NCI-H146 treated with DMSO at 0.1 percent for 48 hours (cell line): Measurements from ENCODE around the gene FADS2.

ENCODE experiments used
- DNase-seq: peaks from one replicate; lab custom pipeline; 2025; ENCODE audit not compliant: unreplicated experiment; lab: John Stamatoyannopoulos, UW

The FADS2 gene

DNA sequence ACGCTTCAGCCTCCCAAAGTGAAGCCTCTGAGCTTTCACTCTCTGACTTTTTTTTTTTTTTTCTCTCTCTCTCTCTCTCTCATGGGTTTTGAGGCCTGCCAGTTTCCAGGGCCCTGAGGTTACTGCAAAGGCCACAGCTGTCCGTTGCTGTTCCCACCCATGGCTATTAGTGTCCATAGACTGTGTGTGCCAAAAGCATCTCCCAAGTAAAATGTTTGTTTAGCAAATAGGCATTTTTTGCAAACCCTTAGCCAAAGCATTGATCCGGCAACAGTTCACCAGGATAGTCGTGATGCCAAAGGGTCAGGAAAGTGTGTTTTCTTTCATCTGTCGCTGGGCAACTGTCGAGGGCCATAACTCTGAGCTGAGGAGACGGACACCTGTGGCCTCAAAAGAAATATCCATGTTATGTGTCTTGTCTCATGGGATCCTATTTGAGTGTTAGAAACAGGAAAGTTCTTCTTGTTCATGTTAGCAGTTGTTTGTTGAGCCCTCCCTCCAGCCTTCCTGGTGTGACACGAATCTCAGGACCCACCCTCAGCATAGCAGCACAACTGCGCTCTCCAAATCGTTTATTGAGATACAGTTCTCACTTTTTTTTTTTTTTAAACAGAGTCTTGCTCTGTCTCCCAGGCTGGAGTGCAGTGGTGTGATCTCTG, 18.4 kb downstream of the FADS2 start:
- DNase-seq = no peak

DNA sequence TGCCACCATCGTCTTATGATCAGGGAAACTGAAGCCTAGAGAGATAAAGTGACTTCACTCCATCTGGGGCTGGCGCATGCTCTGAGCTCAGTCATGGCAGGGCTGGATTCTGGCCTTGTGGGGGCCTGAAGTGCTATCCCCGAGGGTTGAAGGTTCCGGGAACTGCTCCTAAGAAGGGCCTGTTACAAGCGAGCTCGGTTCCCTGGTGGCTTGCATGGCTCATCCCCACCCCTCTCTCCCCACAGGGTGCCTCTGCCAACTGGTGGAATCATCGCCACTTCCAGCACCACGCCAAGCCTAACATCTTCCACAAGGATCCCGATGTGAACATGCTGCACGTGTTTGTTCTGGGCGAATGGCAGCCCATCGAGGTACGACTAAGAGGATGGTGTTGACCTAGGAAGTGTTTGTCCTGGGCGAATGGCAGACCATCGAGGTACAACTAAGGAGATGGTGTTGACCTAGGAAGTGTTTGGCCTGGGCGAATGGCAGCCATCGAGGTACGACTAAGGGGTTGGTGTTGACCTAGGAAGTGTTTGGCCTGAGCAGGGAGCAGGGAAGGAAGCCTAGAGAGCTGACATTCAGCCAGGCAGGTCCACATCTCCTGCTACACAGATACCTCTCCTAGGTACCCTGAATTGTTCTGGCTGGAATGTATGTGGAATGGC, 19.9 kb downstream of the FADS2 start:
- no peak for DNase-seq

DNA sequence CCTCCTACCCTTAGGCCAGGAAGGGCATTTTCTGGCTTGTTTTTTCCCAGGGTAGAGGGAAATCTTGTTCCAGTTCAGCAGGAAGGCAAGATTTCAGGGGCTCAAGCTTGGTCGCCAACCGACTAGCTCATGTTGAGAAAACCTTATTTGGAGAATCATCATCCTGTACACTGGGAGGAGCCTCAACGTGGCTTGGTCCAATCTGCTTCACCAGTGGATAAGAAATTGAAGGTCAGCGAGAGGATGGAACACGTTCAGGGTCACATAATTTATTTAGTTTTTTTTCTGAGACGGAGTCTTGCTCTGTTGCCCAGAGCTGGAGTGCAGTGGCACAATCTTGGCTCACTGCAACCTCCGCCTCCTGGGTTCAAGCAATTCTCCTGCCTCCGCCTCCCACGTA, 20.5 kb downstream of the FADS2 start:
- no peak for DNase-seq

DNA sequence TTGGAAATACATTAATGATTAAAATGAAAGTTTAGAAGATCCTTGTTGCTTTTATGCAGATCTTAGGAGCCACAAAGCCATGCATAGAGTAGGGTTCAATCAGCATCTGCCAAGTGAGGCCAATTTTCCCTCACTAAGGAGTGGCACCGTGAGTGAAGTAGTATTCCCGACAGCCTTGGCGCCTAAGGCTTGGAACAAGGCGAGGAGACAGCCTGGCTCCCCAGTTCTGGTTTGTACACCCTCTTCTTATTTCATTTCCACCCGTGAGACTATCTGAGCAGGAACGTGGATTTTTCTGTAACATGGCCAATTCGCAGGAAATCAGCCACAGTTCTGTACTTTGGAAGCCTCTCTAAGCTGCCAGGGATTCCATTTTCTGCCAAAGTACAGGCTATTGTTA, 22.6 kb downstream of the FADS2 start:
- no peak for DNase-seq

DNA sequence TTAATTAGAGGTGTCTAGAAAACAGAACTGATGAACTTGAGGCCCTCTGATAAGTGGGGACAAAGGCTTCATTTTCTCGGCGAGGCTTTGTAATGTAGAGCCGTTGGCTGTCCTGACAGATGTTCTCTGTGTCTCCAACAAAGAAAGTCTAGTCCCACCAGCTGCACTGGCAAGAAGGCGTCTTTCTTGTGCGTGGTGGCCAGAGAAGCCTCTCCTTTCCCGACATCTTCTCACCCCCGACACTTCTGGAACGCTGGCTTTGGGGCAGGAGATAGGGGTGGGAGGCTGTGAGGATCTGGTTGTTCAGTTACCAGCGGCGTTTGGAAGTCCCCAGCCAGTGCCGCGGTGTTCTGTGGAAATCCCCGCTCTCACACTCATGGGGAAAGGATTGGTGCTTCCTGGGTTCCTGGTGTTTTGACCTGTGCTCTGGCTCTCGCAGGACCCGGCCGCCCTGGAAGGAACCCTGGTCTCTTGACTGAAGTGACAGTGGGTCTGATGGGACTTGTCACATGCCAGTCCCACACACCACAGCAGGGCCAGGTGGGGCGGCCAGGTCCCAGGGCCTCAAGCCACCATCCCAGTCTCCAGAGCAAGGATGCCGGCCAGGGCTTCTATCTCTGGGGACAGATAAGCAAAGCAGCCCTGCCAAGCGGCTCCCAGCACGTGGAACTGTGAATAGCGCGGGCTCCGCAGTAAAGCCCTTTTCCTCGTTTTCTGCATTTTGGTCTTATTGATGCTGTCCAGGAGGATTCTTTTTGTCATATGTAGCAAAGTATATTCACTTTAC, 23.2 kb downstream of the FADS2 start:
- DNase-seq = no peak

DNA sequence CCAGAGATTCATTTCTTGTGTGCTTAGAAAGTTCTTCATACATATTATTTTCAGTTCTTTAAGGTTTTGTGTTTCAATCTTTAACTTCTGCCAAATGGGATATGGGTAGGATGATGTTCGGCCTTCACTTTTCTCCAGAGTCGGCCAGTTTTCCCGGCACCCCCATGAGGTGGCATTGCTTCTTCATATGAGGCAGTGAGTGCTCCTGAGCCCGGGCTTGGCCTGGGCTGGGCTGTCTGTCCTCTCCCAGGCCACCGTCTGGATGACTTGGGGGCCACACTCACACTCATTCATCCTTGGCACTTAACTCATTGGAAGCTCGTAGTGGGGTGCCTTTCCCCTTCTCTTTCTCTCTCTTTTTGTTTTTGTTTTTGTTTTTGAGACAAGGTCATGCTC, 23.8 kb downstream of the FADS2 start:
- no peak for DNase-seq

DNA sequence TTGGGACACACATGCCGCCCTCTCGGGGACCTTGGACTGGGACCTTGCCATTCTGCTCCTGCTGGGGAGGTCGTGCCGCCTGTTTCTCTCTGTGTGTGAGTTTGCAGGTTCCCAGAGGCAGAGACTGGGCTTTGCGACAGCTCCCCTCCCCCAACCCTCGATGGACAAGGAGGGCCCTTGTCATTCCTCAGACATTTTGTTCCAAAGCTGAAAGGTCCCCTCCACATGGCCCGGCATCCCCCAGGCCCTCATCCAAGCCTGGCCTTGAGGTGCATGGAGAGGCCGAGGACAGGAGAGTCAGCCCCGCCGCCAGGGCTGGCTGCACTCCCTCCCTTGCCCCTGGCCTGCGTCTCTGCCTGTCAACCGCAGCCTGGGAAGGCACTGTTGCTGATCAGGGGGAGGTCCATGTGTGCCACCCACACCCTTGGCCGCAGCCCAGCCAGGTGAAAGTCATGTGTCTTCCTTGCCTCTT, 25.6 kb downstream of the FADS2 start:
- no peak for DNase-seq

DNA sequence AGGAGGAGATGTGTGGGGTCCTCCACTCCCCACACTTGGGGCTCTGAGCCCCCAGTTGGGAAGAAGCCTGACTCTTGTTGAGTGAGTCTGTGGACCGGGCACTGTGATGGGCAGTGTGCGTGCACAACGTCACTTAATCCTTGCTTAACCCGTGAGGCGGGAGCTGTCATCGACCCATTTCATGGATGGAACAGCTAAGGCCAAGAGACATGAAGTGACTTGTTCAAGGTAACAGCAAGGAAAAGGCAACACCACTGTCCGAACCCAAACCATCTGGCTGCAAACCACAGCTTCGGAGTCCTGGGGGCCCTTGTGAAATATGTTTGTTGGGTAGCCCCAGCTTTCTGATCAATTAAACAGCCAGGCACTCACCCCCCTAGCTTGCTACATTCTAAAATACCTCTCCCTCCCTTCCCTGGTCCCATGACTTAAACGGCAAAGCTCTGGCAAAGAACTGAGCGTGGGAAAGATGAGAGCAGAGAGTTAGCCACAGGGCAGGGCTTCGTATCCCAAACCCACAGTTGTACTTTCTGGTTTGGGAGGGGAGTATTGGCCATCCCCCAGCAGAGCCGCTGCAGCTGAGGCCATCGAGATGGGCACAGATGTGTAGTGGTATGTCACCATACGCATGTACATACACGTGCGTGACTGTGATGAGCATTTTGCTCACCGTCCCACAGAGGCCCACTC, 26.3 kb downstream of the FADS2 start:
- no peak for DNase-seq

DNA sequence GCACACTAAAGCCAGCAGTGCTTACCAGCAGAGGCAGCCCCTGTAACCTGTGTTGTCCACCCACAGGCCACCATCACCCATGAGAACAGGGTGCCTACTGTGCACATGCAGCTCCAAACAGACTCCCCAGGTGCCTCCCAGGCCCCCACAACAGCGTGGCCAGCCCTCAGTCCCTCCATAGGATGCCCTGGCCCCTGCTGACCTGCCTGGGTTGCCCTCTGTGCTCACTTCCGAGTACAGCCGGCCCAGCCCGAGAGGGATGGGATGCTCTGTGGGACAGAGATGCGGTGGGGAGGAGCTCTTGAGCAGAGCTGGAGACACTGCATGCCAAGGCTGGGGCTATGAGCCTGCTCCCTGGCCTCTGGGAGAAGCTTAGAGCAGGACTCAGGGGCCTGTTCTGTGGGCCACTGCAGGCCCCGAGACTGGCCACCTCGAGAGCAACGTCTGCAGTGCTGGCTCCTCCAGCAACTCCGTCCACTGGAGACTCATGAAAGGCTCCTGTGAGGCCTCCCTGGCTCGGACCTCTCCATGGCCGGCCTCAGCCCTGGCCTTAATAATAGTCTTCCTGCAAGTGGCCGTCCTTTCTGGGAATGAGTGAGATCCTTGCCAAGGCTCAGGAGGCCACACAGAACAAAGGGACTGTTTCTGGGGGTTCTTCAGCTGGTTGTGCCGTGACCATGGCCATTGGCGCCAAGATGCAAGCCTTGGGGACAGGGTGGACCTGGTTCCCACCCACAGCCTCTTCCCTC, 27.0 kb downstream of the FADS2 start:
- DNase-seq = no peak

DNA sequence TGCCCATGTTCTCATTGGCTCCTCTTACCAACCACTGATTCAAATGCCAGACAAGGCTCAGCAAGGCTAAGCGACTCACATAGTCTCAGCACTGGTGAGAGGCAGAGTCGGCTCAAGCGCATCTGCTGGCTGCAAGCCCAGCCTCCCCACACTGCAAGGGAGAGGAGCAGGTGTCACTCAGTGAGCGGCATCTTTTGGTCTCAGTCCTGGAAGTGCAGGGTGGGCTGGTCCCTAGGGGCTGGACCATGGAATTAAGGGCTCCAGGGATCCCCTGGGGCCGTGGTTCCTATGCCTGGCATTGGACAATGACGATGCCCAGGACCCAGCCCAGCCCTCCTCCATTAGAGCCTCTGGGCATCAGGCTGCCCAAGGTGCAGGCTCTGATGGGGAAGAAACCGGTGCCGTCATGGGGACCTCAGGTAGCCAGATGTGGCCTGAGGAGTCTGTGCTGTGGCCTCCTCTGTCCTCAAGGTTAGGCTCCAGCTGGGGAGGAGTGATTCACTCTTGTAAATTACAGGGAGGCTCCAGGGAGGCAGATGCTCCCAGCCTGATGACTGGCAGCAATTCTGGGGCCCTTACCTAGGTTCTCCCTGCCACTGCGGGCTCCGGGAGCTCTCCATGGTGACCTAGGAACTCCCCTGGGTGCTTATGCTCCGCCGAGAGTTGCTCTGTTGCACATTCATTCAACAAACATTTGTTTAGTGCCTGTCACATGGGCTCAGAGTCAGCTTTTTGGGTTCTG, 28.0 kb downstream of the FADS2 start:
- no peak for DNase-seq

DNA sequence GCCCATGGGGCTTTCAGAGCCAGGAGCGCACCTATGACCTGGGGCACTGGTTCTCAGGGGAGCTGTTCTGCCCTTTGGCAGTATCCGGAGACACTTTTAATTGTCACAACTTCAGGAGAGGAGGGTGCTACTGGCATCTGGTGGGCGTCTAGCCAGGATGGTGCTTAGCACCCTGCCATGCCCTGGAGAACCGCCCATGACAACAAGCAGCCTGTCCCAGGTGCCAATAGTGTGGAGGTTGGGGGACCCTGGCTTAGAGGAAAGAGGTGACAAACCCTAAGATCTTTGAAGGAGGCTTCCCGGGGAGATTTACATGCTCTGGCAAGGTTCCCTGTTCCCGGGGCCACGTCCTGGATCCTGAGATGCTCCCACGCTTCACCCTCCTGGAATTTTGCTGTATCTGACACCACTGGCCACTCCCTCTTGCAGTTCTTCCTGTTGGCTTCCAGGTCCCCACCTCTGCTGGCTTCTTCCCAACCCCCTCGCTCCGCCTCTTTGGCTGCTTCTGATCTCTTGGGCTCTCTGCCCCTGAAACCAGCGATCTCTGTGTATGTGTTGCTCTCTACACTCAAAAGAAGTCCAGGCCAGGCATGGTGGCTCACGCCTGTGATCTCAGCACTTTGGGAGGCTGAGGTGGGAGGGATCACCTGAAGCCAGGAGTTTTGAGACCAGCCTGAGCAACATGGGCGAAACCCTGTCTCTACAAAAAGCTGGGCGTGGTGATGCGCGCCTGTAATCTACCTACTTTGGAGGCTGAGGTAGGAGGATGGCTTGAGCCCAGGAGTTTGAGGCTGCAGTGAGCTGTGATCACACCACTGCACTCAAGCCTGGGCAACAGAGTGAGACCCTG, 32.2 kb downstream of the FADS2 start:
- DNase-seq = no peak

DNA sequence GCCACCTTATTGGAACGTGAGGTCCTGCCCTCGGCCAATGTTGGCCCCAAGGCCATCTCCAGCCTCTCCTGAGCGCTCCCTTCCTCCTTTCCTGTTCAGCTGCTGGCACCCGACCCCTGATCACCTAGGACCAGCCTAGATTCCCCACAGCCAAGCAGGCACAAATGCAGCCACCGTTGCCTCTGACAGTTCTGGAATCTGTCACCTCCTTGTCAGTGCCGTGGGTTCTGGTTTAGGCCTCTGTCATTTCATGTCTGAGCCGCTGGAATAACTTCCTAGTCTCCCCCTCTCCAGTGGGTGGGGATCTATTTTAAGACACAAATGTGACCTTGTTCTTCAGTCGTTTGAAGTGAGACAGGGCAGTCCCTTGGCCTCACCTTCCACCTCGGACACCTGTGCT, 33.5 kb downstream of the FADS2 start:
- DNase-seq = no peak

DNA sequence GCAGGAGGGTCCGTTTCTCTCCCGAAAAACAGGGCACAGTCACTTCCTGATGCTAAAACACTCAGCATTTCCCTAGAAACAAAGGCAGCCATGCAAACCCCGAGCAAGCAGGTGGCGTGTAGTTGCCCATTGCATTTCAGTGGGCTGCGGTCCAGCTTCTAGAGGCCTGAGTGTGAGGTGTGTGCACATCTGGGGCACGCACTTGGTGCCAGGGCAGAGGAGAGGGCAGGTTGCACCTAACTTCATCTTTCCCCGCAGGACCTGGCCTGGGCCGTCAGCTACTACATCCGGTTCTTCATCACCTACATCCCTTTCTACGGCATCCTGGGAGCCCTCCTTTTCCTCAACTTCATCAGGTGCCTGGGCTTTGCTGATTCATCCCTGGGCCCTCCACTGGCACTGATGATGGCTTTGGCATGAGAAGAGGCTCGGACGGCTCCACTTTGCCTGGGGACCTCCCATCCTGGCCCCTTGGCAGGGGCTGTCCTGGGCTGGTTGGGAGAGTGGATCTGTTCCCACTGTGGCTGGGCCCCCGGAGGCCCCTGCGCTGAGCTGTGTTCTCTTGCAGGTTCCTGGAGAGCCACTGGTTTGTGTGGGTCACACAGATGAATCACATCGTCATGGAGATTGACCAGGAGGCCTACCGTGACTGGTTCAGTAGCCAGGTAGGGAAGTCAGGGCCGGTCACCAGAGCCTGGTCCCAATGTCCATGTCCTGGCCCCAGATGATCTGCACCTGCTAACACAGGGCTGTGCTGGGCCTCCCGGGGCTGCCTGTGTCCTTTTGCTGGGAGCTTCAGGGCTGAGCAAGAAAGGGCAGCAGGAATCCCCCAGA, 34.8 kb downstream of the FADS2 start:
- no peak for DNase-seq

DNA sequence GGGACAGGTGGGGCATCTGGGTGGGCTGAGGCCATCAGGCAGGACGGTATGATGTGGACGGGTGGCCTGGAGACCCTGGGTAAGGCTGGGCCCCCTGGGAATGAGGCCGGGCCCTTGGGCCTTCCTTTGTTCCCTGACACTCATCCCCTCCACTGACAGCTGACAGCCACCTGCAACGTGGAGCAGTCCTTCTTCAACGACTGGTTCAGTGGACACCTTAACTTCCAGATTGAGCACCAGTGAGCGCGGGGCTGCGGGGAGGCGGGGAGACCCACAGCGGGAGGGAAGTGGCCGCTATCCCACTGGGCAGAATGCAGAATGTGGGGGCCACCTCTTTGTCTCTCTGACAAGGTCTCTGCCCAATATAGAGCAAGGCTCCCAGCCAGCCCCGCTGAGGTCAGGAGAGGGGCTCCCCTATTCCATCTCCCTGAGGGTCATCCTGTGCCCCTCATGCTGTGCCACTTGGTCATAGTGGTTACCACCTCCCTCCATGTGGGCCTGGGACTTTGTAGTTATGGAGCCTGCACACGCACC, 35.5 kb downstream of the FADS2 start:
- DNase-seq = no peak

DNA sequence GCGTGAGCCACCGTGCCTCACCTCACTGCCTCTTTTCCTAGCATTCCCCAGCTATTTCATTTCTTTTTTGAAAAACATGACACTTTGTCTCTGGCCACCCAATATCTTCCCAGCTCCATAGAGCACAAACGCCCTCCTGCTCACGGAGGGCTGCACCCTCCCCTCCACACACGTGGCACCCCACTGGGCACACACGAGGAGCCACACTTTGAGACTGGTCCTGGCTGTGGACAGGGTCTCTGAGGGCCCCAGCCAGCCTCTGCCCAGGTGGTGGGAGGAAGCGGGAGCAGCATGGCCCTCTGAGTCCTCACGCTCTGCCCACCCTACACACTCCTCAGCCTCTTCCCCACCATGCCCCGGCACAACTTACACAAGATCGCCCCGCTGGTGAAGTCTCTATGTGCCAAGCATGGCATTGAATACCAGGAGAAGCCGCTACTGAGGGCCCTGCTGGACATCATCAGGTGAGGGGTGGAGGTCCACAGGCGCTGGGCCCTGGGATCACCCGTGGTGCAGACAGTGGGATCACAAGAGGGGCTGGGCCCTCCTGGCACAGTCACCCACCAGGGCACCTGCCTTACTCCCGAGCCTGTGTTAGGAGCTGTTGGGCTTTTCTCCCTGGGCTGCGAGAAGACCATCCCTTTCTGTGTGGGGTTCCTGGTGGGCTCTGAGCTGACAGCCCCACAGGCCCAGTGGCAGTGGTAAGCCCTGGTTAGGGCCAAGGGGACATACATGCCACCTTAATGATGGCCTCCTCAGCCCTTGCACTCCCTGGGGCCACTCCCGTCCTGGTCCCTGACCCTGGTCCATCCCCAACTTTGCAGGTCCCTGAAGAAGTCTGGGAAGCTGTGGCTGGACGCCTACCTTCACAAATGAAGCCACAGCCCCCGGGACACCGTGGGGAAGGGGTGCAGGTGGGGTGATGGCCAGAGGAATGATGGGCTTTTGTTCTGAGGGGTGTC, 37.0 kb downstream of the FADS2 start:
- no peak for DNase-seq

DNA sequence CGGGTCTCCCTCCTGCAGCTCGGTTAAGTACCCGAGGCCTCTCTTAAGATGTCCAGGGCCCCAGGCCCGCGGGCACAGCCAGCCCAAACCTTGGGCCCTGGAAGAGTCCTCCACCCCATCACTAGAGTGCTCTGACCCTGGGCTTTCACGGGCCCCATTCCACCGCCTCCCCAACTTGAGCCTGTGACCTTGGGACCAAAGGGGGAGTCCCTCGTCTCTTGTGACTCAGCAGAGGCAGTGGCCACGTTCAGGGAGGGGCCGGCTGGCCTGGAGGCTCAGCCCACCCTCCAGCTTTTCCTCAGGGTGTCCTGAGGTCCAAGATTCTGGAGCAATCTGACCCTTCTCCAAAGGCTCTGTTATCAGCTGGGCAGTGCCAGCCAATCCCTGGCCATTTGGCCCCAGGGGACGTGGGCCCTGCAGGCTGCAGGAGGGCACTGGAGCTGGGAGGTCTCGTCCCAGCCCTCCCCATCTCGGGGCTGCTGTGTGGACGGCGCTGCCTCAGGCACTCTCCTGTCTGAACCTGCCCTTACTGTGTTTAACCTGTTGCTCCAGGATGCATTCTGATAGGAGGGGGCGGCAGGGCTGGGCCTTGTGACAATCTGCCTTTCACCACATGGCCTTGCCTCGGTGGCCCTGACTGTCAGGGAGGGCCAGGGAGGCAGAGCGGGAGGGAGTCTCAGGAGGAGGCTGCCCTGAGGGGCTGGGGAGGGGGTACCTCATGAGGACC, 38.3 kb downstream of the FADS2 start:
- DNase-seq = no peak
